Measurements from ENCODE around the gene SHISA7.

Gene SHISA7

DNA sequence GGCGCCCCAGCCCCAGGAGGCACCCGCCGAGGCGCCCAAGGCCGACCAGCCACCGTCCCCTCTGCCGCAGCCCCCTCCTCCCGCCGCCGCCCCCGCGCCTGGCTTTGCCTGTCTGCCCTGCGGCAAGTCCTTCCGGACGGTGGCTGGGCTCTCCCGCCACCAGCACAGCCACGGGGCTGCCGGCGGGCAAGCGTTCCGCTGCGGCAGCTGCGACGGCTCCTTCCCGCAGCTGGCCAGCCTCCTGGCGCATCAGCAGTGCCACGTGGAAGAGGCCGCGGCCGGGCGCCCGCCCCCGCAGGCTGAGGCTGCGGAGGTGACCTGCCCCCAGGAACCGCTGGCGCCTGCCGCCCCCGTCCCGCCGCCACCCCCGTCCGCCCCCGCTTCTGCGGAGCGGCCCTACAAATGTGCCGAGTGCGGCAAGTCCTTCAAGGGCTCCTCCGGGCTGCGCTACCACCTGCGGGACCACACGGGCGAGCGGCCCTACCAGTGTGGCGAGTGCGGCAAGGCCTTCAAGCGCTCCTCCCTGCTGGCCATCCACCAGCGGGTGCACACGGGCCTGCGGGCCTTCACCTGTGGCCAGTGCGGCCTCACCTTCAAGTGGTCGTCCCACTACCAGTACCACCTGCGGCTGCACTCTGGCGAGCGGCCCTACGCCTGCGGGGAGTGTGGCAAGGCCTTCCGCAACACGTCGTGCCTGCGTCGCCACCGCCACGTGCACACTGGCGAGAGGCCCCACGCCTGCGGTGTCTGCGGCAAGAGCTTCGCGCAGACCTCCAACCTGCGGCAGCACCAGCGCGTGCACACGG, 39.3 kb upstream of the SHISA7 start:
- DNase-seq: no peak

DNA sequence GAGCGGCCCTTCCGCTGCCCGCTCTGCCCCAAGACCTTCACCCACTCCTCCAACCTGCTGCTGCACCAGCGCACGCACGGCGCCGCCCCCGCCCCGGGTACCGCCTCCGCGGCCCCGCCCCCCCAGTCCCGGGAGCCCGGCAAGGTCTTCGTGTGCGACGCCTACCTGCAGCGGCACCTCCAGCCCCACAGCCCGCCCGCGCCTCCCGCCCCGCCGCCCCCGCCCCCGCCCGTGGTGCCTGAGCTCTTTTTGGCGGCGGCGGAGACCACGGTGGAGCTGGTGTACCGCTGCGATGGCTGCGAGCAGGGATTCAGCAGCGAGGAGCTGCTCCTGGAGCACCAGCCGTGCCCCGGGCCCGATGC, 38.7 kb upstream of the SHISA7 start:
- DNase-seq: no peak

DNA sequence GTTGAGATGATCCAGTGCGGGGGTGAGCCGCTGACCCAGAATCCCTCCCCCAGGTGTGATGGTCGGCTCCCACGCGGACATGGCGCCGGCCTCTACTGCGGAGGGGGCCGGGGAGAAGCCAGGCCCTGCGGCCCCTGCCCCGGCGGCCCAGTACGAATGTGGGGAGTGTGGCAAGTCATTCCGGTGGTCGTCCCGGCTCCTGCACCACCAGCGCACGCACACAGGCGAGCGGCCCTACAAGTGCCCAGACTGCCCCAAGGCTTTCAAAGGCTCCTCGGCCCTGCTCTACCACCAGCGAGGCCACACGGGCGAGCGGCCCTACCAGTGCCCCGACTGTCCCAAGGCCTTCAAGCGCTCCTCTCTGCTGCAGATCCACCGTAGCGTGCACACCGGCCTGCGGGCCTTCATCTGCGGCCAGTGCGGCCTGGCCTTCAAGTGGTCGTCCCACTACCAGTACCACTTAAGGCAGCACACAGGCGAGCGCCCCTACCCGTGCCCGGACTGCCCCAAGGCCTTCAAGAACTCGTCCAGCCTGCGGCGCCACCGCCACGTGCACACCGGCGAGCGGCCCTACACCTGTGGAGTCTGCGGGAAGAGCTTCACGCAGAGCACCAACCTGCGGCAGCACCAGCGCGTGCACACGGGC, 38.2 kb upstream of the SHISA7 start:
- no peak for DNase-seq

GRCh38 chr19:55479451-55480230, 36.5 kb upstream of the SHISA7 start:
- no peak for DNase-seq

GRCh38 chr19:55479045-55479444, 35.9 kb upstream of the SHISA7 start:
- no peak for DNase-seq

DNA sequence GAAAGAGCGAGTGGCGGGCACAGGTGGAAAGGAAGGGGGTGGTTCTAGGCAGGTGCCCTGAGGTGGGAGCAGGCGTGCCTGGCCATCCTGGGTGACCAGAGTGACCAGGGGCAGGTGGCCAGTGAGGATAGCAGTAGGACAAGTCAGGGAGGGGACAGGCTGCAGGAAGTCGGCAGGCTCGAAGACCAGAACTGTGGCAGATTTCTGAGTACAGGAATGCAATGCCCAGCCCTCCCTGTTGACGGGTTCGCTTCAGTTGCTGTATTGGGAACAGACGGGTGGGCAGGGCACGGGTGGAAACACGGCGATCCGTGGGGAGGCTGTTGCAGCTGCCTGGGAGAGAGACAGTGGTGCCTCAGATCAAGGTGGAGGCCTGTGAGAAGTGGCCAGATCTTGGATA, 35.3 kb upstream of the SHISA7 start:
- no peak for DNase-seq

GRCh38 chr19:55477905-55478304, 34.8 kb upstream of the SHISA7 start:
- no peak for DNase-seq

DNA sequence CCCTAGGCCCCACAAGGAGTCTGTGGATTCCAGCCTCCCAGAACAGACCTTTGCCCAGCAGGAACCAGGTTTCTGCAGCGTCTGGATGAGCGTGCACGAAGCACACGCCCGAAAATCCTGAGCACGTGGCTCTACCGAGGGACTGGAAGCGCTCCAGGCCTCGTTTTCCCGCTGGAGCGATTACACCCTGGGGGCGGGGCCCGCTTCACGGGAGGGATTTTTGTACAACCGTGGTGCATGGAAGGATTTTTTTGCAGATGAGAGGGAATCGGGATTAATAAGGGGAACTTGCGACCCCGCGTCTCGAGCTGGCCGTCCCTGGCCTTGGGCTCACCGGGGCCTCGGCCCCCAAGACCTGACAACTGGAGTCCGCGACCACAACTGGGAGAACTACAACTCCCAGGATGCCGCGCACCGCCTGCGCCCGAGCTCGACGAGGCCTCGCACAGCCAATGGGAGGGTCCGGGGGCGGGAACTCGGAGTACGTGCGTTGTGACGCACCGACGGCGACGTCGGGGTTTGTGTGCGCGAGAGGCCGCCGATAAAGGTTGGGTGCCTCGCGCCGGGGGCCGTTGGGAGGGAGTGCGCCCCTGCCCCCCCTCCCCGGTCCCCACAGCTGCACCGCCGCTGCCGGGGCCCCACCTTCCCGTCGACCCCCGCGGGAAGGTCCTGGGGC, 33.1 kb upstream of the SHISA7 start, which contains the start of gene ZNF628:
Gene ZNF628, plus strand, starts transcription at position 518 of the 676 bp plus-strand sequence. CDS start 3,294 bp downstream, outside the sequence.
- DNase-seq: peak; percentile 97

DNA sequence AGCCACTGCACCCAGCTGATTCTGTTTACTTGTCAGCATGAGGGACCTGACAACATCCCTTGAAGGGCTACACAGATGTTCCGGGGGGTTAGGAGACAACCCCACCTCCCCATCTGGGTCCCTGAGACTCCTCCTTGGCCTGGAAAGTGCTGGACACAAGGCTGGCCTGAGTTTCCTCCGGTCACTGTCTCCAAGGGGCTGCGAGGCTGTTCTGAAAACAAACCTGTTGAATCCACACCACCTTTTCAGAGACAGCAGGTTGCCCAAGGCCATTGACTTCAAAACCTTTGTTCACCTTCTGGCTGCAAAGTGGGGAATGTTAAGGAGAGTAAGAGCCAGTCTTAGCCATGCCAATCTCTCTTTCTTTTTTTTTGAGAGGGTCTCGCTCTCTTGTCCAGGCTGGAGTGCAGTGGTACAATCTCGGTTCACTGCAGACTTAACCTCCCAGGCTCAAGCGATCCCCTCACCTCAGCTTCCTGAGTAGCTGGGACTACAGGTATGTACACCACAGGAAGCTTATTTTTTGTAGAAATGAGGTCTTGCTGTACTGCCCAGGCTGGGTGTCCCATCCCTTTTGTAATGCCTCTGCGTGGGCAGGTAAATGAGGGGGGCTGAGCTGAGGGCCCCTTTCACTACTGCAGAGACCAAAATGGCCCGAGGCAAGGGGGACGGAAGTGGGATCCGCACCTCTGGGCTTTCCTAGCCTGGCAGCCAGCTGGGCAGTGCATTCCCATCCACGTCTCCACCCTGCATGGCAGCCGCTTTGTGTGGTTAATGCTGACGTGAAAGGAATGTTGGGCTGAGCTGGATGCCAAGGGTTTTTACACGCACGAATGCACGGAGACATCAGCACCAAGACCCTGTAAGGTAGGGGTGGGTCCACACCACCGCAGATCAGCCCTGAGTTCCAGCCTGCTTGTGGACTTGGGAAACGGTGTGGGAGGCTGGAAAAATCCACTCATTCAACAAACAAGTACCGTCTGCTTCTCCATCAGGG, 31.5 kb upstream of the SHISA7 start:
- DNase-seq: no peak

GRCh38 chr19:55473225-55474012, 30.3 kb upstream of the SHISA7 start:
- DNase-seq: no peak

- DNase-seq: no peak
These were observed 29.4 kb upstream of the SHISA7 start for GRCh38 chr19:55472463-55472862.

- no peak for DNase-seq
These were observed 28.2 kb upstream of the SHISA7 start for GRCh38 chr19:55471266-55471665.

DNA sequence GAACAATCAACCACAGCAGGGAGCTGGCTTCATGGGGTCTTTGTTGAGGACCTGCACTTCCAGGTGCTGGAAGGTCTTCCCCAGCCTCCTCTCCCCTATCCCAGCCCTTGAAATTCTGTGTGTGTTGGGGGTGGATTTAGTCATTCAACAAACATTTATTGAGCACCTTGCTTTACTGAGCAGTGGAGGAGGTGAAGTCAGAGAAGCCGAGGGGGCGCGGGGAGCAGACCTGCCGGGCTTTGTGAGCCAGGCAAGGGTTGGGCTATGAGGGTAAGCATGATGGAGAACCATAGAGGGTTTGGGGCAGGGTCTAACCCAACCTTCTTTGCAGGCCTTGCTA, 24.9 kb upstream of the SHISA7 start:
- DNase-seq: no peak

DNA sequence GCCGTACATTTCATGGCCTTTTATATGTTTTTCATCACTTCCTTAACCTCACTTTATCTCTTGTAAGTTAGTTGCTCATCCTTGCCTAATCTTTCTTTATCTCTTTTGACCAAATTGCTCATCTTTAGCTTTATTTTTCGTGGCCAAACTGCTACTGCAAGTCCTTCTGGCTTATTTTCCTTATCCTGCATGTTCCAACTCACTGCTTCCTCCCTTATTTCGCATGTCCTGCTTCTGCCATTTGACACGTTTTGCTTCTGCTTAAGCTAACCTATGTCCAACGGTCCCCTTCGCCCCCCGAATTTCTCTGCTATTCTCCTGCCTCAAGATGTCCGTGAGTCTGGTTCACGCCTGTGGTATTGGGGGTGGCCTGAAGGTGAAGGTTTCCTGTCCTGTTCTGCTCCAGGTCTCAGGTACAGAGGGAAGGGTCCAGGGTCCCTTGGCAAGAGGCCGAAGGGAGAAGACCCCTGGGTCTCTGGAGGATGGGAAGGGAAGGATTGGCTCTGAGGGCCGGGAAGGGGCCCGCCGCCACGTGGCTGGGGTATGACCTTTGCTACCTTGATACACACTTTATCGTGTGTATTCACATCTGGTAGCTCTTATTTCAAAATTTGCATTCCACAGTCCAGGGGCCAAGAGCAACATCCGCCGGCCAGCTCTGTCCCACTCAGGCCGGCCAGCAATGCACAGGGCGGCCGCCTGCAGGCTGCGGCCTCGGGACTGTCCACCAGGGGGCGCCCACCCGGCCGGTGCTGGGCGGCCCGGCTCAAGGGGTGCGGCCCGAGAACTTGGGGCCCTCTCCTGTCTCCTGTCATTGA, 24.3 kb upstream of the SHISA7 start:
- peak; percentile 77 to 80 for DNase-seq

GRCh38 chr19:55466241-55466614, 23.1 kb upstream of the SHISA7 start:
- DNase-seq: no peak

- no peak for DNase-seq
These were observed 22.6 kb upstream of the SHISA7 start for GRCh38 chr19:55465460-55466240.

- DNase-seq: no peak
These were observed 21.6 kb upstream of the SHISA7 start, which contains the start of gene C19orf85 for GRCh38 chr19:55464662-55465054. Gene C19orf85 (minus strand): TSS chr19:55464751. CDS start chr19:55464554, 197 bp downstream.

GRCh38 chr19:55464039-55464661, 21.1 kb upstream of the SHISA7 start:
- no peak for DNase-seq

DNA sequence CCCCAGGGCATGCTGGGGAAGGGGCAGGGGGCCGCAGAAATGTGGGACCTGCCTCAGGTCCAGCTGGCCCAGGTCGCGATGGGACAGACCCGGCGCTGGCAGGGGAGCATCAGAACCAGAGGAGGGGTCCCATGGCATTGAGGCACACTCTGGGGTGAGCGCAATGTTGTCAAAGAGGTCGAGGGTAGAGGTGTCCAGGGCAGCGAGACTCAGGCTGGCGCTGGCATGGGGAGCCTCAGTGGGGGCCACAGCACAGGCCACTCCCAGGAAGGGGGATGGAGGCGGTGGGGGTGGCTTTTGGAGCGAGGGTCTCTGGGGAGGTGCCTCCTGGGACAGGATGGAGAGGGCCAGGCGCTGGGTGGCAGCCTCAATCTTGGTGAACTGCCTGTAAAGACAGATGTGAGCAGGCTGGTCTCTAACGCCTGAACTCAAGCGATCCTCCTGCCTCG, 20.5 kb upstream of the SHISA7 start:
- no peak for DNase-seq

Measured in stimulated activated CD4-positive, alpha-beta T cell treated with anti-CD3 and anti-CD28 coated beads, Interleukin-2, amount 100 ng/mL, for 48 hours (primary cell).